ENCODE measurements around the gene CARS2. TPM values are rescaled to one million over a fixed set of nuclear protein-coding genes. Genes with fewer than 3 reads are reported as not detected.
A peak's percentile ranks its signal among the peaks of the same experiment; 100 is the strongest.

CARS2 gene
- total RNA-seq, 4 donors from 2014 or later: 33.9 to 64.7 (median 51.8) TPM

DNA sequence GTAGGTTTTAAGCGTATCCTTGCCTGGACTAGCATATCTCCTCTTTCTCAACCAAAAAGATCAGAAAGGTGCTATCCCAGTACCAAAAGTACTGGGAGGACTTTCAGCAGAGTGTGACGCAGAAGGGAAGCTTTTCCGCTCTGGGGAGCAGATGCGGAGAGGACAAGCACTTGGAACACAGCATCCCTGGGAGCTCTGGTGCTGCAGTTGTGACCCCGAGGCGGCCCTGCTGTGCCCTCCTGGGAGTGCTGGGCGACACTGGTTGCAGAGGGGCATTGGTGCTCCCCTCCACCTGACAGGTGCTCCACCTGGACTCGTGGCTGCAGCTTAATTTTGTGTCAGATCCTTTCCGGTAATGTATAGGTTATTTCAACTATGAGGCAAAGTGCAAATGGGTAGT lies 87.1 kb downstream of the CARS2 start:
- TF ChIP-seq CTCF (IDR thresholded peaks at IDR 0.05): no peak
- TF ChIP-seq POLR2A (IDR thresholded peaks at IDR 0.05): no peak
- no peak overlapping the region for H3K4me3 ChIP-seq (ENCODE audit: low read depth, poor library complexity, severe bottlenecking)
- intact Hi-C loops (cut with DNase I; ENCODE audit: low total_unique reads): no loop called here
- WGBS, 2 donors: 88 to 91% methylated on average over 9 of the region's 9 CpGs
- no peak for DNase-seq (ENCODE audit: low spot score in 2 of 2)

DNA sequence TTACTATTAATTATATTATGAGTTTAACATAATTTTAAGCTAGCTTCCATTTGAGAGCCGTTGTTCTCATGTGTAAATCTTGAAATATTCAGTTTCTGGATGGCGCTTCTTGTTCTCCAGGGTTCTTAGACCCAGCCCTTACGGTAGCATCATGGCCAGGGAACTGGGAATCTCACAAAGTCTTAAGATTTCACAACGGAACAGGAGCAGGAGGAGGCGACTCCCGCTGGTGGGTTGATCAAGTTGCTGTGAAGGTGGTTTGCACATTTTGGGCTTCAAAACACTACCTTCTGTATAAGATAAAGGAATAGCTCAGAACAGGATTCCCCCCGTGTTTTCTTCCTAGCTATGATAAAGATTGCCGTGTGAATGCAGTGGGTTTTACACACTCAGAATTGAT lies 87.7 kb downstream of the CARS2 start:
- no peak overlapping the region for H3K4me3 ChIP-seq (ENCODE audit: low read depth, poor library complexity, severe bottlenecking)
- intact Hi-C loops (cut with DNase I; ENCODE audit: low total_unique reads): no loop called here
- DNase-seq (ENCODE audit: low spot score in 2 of 2): no peak
- TF ChIP-seq POLR2A (IDR thresholded peaks at IDR 0.05): no peak
- TF ChIP-seq CTCF (IDR thresholded peaks at IDR 0.05): no peak
- WGBS, 2 donors: 89% methylated on average over 8 of the region's 8 CpGs

- TF ChIP-seq POLR2A (IDR thresholded peaks at IDR 0.05): no peak
- TF ChIP-seq CTCF (IDR thresholded peaks at IDR 0.05): no peak
- intact Hi-C loops (cut with DNase I; ENCODE audit: low total_unique reads): no loop called here
- 62 to 63% methylated on average over 8 of the region's 8 CpGs for WGBS, 2 donors
- no peak for DNase-seq (ENCODE audit: low spot score in 2 of 2)
- no peak overlapping the region for H3K4me3 ChIP-seq (ENCODE audit: low read depth, poor library complexity, severe bottlenecking)
Measured at GRCh38 chr13:110617321-110618072, 88.4 kb downstream of the CARS2 start.

DNA sequence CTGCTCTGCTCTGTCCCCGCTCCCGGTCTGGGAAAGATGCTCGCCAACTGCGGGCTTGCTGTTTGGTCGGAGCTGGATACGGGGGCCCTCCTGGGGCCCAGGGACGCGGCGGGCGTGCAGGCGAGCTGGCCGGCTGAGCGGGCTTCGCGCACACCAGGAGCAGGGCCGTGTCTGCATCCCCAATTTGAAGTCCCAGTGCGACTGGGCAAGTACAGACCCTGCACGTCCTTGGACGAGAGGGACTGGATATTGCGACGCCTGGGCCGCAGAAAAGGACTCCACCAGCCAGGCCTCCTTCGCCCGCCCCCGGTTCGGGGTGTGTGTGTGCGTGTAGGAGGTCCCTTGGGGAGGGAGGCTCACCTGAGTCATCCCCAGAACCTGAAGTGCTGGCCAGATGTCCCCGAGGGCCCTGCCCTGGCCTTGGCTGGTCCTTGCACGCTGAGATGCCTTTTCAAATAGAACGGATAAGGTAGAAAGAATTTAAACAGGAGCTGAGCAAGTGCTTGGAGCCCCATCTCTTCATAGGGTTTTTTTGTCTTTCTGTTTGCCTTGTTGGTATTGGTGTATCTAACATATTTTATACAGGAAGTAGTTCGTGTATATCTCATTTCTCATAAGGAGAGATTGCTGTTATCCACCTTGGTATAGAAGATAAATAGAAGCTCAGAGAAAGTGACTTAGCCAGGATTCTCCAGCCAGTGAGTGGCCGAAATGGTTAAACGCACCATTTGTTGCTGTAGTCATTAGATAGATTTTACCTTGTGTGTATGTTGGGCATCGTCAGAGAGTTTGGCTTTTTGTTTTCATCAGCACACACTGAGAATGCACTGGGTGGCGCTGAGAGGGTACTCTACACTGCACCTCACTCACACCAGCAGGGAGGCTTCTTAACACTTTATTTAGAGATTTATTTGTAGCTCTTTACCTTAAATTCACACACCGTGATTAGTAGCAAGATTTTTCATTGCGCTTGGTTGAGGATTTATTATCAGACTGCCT lies 89.5 kb downstream of the CARS2 start:
- intact Hi-C loops (cut with DNase I; ENCODE audit: low total_unique reads): no loop called here
- H3K4me3 ChIP-seq (ENCODE audit: low read depth, poor library complexity, severe bottlenecking): peak overlapping the region; percentile 91
- peak in 1 of 2 donors; percentile 21 for DNase-seq (ENCODE audit: low spot score in 2 of 2)
- no peak for TF ChIP-seq CTCF (IDR thresholded peaks at IDR 0.05)
- TF ChIP-seq POLR2A (IDR thresholded peaks at IDR 0.05): no peak
- 7 to 11% methylated on average over 29 to 37 of the region's 37 CpGs for WGBS, 2 donors

GRCh38 chr13:110615322-110616102 lies 90.4 kb downstream of the CARS2 start, which contains the start of gene NAXD:
Gene NAXD (plus strand): TSS chr13:110615545. CDS start chr13:110615602, 57 bp downstream.
- WGBS, 2 donors: 1 to 2% methylated on average over 61 to 86 of the region's 95 CpGs
- peak within 1 kb of the TSS; percentile 91 for H3K4me3 ChIP-seq (ENCODE audit: low read depth, poor library complexity, severe bottlenecking)
- intact Hi-C loops (cut with DNase I; ENCODE audit: low total_unique reads): no loop called here
- TF ChIP-seq CTCF (IDR thresholded peaks at IDR 0.05): no peak
- TF ChIP-seq POLR2A (IDR thresholded peaks at IDR 0.05): no peak
- DNase-seq (ENCODE audit: low spot score in 2 of 2): peak; percentile 88 to 98
